Osteoblast (primary cell): Measurements from ENCODE around the gene FREM1. TPM values are rescaled to one million over a fixed set of nuclear protein-coding genes. Genes with fewer than 3 reads are reported as not detected.

Experiments used
- DNase-seq: peaks from one replicate; pipeline ENCODE4 v3.0.0; 2011; ENCODE audit warnings: low spot score, mixed read lengths; ENCODE audit not compliant: insufficient read length; ENCODE audit errors: missing footprints
- H2AFZ ChIP-seq: 2 replicates; pipeline ENCODE4 v1.6.0; 2011; ENCODE audit warnings: mild to moderate bottlenecking, low read length
- H3K27ac ChIP-seq: 2 replicates; pipeline ENCODE4 v1.5.1; 2011; ENCODE audit warnings: mild to moderate bottlenecking, low read depth, low read length, moderate library complexity
- H3K27me3 ChIP-seq: 2 replicates; pipeline ENCODE4 v1.6.0; 2012; ENCODE audit warnings: mild to moderate bottlenecking, control low read depth, inconsistent platforms, low read length, moderate library complexity; ENCODE audit not compliant: insufficient read depth
- H3K36me3 ChIP-seq: 2 replicates; pipeline ENCODE4 v1.5.1; 2011; ENCODE audit warnings: mild to moderate bottlenecking, low read length, control low read depth, moderate library complexity; ENCODE audit not compliant: insufficient read depth
- H3K4me1 ChIP-seq: 2 replicates; pipeline ENCODE4 v1.5.1; 2011; ENCODE audit warnings: mild to moderate bottlenecking, low read length, control low read depth, moderate library complexity; ENCODE audit not compliant: insufficient read depth
- H3K4me2 ChIP-seq: 2 replicates; pipeline ENCODE4 v1.6.0; 2011; ENCODE audit warnings: mild to moderate bottlenecking, low read length; ENCODE audit not compliant: insufficient read depth
- H3K4me3 ChIP-seq: fragments of 200-600 bp; sonication (generic); 3 replicates; pipeline ENCODE4 v1.5.1; 2012; ENCODE audit warnings: mild to moderate bottlenecking, low read length, inconsistent platforms; ENCODE audit not compliant: insufficient read depth
- H3K79me2 ChIP-seq: 2 replicates; pipeline ENCODE4 v1.6.0; 2012; ENCODE audit warnings: mild to moderate bottlenecking, low read length, control low read depth, inconsistent platforms; ENCODE audit not compliant: insufficient read depth
- H3K9me3 ChIP-seq: 2 replicates; pipeline ENCODE4 v1.5.1; 2011; ENCODE audit warnings: low read depth, low read length, control low read depth
- H4K20me1 ChIP-seq: 2 replicates; pipeline ENCODE4 v1.6.0; 2012; ENCODE audit warnings: mild to moderate bottlenecking, low read length, control low read depth; ENCODE audit not compliant: insufficient read depth
- total RNA-seq: library from RNA; depleted of rRNA; stranded (reverse); fragments of >200 nt; gene quantifications from 2 replicates; pipeline ENCODE4 v1.2.3, GENCODE V29; 2012
- TF ChIP-seq, protein P1 (sequence below): IDR thresholded peaks from 2 replicates; pipeline ENCODE4 v1.5.1; 2011; ENCODE audit warnings: mild to moderate bottlenecking, low read depth, low read length, moderate library complexity; ENCODE audit errors: extremely low read depth

The FREM1 gene
- total RNA-seq, 1 donor = 0.72 TPM

- H3K27me3 ChIP-seq = no peaks in the 10 kb centered on the region
- H3K36me3 ChIP-seq = no peaks in the 10 kb centered on the region
- H3K27ac ChIP-seq = no peak overlapping the region
- H2AFZ ChIP-seq = no peak overlapping the region
- no peak overlapping the region for H3K4me3 ChIP-seq
- H3K4me1 ChIP-seq = no peaks in the 10 kb centered on the region
- TF ChIP-seq, protein P1, sequence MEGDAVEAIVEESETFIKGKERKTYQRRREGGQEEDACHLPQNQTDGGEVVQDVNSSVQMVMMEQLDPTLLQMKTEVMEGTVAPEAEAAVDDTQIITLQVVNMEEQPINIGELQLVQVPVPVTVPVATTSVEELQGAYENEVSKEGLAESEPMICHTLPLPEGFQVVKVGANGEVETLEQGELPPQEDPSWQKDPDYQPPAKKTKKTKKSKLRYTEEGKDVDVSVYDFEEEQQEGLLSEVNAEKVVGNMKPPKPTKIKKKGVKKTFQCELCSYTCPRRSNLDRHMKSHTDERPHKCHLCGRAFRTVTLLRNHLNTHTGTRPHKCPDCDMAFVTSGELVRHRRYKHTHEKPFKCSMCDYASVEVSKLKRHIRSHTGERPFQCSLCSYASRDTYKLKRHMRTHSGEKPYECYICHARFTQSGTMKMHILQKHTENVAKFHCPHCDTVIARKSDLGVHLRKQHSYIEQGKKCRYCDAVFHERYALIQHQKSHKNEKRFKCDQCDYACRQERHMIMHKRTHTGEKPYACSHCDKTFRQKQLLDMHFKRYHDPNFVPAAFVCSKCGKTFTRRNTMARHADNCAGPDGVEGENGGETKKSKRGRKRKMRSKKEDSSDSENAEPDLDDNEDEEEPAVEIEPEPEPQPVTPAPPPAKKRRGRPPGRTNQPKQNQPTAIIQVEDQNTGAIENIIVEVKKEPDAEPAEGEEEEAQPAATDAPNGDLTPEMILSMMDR = no peak
- DNase-seq = no peak
- H3K79me2 ChIP-seq = no peaks in the 10 kb centered on the region
- H3K4me2 ChIP-seq = no peak overlapping the region
- H3K9me3 ChIP-seq = no peaks in the 10 kb centered on the region
- H4K20me1 ChIP-seq = no peaks in the 10 kb centered on the region
Measured at GRCh38 chr9:14831661-14832060, 78.6 kb downstream of the FREM1 start.

- Histone ChIP-seq H3K9me3 (no peaks in the 10 kb centered on the region), H3K36me3 (no peaks in the 10 kb centered on the region), H3K27me3 (no peaks in the 10 kb centered on the region), H2AFZ (no peak overlapping the region), H3K27ac (no peak overlapping the region), H3K79me2 (no peaks in the 10 kb centered on the region), H3K4me2 (no peak overlapping the region), H4K20me1 (no peaks in the 10 kb centered on the region), H3K4me3 (no peak overlapping the region), H3K4me1 (no peaks in the 10 kb centered on the region)
- DNase-seq = no peak
- TF ChIP-seq, protein P1 = no peak
Measured at GRCh38 chr9:14831074-14831473, 79.2 kb downstream of the FREM1 start.

DNA sequence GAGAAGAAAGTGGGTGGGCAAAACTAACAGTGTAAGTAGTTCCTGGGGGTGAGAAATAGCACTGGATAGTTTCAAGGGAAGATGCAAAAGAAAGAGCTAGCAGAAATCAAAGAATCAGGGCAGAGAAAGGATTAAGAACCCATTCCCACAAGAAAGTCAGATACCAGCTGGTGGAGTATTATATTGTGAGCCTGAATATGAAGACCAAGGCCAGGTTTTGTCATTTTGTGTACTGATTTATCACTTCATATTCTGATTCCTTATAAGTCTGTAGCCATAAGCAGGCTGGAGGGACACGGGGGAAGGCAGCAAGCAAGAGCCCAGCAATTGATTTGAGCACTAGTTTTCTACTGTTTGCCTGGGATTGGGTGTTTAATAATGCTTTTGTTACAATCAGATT, 80.2 kb downstream of the FREM1 start:
- TF ChIP-seq, protein P1 = no peak
- Histone ChIP-seq H3K9me3 (no peaks in the 10 kb centered on the region), H3K4me2 (no peak overlapping the region), H3K79me2 (no peaks in the 10 kb centered on the region), H4K20me1 (no peaks in the 10 kb centered on the region), H3K4me3 (no peak overlapping the region), H3K36me3 (no peaks in the 10 kb centered on the region), H3K27me3 (no peaks in the 10 kb centered on the region), H3K27ac (no peak overlapping the region), H2AFZ (no peak overlapping the region), H3K4me1 (no peaks in the 10 kb centered on the region)
- no peak for DNase-seq

DNA sequence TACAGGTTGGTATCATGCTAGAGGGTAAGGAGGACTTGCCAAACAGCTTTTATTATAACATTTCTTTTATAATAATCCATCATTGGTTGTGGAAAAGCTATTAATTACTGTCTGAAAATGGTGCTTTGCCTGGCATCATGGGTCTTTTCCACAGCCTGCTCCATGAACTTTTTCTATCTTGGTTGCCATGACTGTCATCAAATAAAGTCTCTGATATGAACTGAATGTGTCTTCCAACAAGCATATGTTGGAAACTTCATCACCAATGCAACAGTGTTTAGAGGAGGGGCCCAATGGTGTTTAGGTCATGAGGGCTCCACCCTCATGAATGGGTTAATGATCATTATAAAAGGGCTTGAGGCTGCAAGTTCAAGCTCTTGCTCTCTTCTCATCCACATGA, 81.0 kb downstream of the FREM1 start:
- DNase-seq = no peak
- H3K4me2 ChIP-seq = no peak overlapping the region
- TF ChIP-seq, protein P1 = no peak
- no peaks in the 10 kb centered on the region for H4K20me1 ChIP-seq
- H3K36me3 ChIP-seq = no peaks in the 10 kb centered on the region
- no peaks in the 10 kb centered on the region for H3K9me3 ChIP-seq
- H3K4me3 ChIP-seq = no peak overlapping the region
- H2AFZ ChIP-seq = no peak overlapping the region
- no peak overlapping the region for H3K27ac ChIP-seq
- H3K4me1 ChIP-seq = no peaks in the 10 kb centered on the region
- H3K27me3 ChIP-seq = no peaks in the 10 kb centered on the region
- no peaks in the 10 kb centered on the region for H3K79me2 ChIP-seq
